MM.1S (cell line): Measurements from ENCODE around the gene TMEM121.

ENCODE experiments used
- CTCF ChIP-seq: fragments of 300-600 bp; sonication (generic); IDR thresholded peaks from 2 replicates; pipeline ENCODE4 v1.5.1; 2016; ENCODE audit warnings: antibody characterized with exemption, low read length, mixed read lengths
- EZH2 ChIP-seq: fragments of 300-600 bp; sonication (generic); optimal IDR thresholded peaks from 2 replicates; pipeline ENCODE3; 2017; ENCODE audit warnings: low read depth, mild to moderate bottlenecking, antibody characterized with exemption, low read length, mixed read lengths
- EZH2phosphoT487 ChIP-seq: fragments of 300-600 bp; sonication (generic); IDR thresholded peaks from 2 replicates; pipeline ENCODE4 v1.6.1; 2018; ENCODE audit warnings: antibody characterized with exemption, low read length

- TF ChIP-seq EZH2 (no peak), CTCF (no peak), EZH2phosphoT487 (no peak)
Observed at GRCh38 chr14:105527381-105527825, 1.0 kb downstream of the TMEM121 start.
